GM18951 (cell line): ENCODE data around the gene NFATC3.
"Not testable (repeated sequence)": the region's sequence is repeated elsewhere in the genome, so short reads cannot be mapped to it uniquely, and the experiment has no call there.

ENCODE experiments used
- POLR2A ChIP-seq: IDR thresholded peaks from 4 replicates; pipeline ENCODE4 v1.6.1; 2011; ENCODE audit warnings: mild to moderate bottlenecking; ENCODE audit not compliant: insufficient read length, insufficient read depth; ENCODE audit errors: extremely low read depth
- in situ Hi-C: fragments of 300-500 bp; cut with MboI; formaldehyde crosslinking; loops from one replicate; pipeline ENCODE4 v1.12.0; 2022; ENCODE audit warnings: low sequenced_read_pairs, mixed read lengths, inconsistent platforms; ENCODE audit not compliant: unreplicated experiment

Gene NFATC3

GRCh38 chr16:68111379-68111778 is 26.2 kb downstream of the NFATC3 start:
- in situ Hi-C loops: no loop called here
- no peak for TF ChIP-seq POLR2A

GRCh38 chr16:68113059-68113761 is 28.0 kb downstream of the NFATC3 start:
- in situ Hi-C loops: no loop called here
- TF ChIP-seq POLR2A: no peak

GRCh38 chr16:68113765-68114240 is 28.6 kb downstream of the NFATC3 start:
- in situ Hi-C loops: no loop called here
- no peak for TF ChIP-seq POLR2A

GRCh38 chr16:68114939-68115338 is 29.8 kb downstream of the NFATC3 start:
- in situ Hi-C loops: not testable (repeated sequence)

- in situ Hi-C loops: no loop called here
- TF ChIP-seq POLR2A: no peak
Measured at GRCh38 chr16:68115851-68116250, 30.7 kb downstream of the NFATC3 start.

- in situ Hi-C loops: no loop called here
- no peak for TF ChIP-seq POLR2A
Measured at GRCh38 chr16:68116256-68116867, 31.2 kb downstream of the NFATC3 start.

GRCh38 chr16:68117884-68118283 is 32.7 kb downstream of the NFATC3 start:
- no peak for TF ChIP-seq POLR2A
- in situ Hi-C loops: no loop called here

GRCh38 chr16:68118954-68119353 is 33.8 kb downstream of the NFATC3 start:
- in situ Hi-C loops: not testable (repeated sequence)

GRCh38 chr16:68120496-68120895 is 35.3 kb downstream of the NFATC3 start:
- in situ Hi-C loops: not testable (repeated sequence)

GRCh38 chr16:68126395-68126794 is 41.2 kb downstream of the NFATC3 start:
- in situ Hi-C loops: no loop called here
- no peak for TF ChIP-seq POLR2A

GRCh38 chr16:68128577-68129305 is 43.6 kb downstream of the NFATC3 start:
- in situ Hi-C loops: no loop called here
- TF ChIP-seq POLR2A: no peak

- in situ Hi-C loops: no loop called here
Measured at GRCh38 chr16:68130520-68130919, 45.4 kb downstream of the NFATC3 start.

GRCh38 chr16:68131813-68132706 is 46.9 kb downstream of the NFATC3 start:
- no peak for TF ChIP-seq POLR2A
- in situ Hi-C loops: no loop called here

More at GRCh38 chr16:68130520-68130919, 45.4 kb downstream of the NFATC3 start:
- no peak for TF ChIP-seq POLR2A

GRCh38 chr16:68133000-68133399 is 47.8 kb downstream of the NFATC3 start:
- in situ Hi-C loops: not testable (repeated sequence)
